ENCODE measurements around the gene SCTR.

DNA sequence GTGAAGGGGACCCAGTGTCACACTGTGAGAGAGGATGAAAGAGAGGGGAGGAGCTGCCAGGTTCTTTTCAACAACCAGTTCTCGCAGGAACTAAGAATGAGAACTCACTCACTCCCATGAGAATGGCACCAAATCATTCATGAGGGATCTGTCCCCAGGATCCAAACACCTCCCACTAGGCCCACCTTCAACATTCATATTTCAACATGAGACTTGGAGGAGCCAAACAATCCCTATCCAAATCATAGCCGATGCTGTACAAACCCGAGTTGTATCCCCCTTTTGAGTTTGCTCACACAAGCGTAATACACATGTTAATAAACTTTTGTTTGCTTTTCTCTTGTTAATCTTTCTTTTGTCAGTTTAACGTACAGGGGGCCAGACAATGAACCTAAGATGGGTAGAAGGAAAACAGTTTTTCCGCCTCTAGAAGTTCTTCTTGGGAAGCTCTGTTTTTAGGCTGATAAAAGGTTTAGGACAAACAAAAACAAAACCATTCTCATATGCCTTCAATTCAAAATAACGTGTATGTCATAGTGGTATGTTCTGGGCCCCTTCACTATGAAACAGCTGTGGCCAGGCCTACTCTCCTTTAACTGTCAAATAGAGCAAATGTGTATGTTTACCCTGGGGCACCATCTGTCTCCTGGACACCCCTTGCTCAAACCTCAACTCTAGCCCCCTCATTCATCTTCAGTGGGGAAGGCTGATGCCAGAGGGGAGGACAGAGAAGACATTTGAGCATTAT is 101.7 kb downstream of the SCTR start:
- no peak for TF ChIP-seq CTCF (conservative IDR thresholded peaks at IDR 0.05 in 1 of 2, IDR thresholded peaks at IDR 0.05 in 1 of 2; ENCODE audit: extremely low read depth in 1 of 2, insufficient read depth in 1 of 2, low read depth in 1 of 2, low read length in 2 of 2)
- TF ChIP-seq EZH2 (IDR thresholded peaks at IDR 0.05; ENCODE audit: borderline replicate concordance, low read length): no peak

Measured in mammary epithelial cell (primary cell).